Endothelial cell of umbilical vein (primary cell): ENCODE measurements around the gene EAPP. TPM values are rescaled to one million over a fixed set of nuclear protein-coding genes. Genes with fewer than 3 reads are reported as not detected.

Source experiments
- BruUV-seq: library from RNA; stranded (reverse); fragments of 400-500 nt; replicated peaks from 2 replicates; lab custom pipeline; 2021; lab: Mats Ljungman, UMichigan
- CTCF ChIA-PET: fragments of 300-600, 350-600 bp; sonication (Branson Sonifier 250); formaldehyde crosslinking; loops from one replicate; lab custom pipeline; 2021; ENCODE audit warnings: antibody characterized with exemption, inconsistent platforms; lab: Charles Lee
- POLR2A ChIA-PET: fragments of 300-600, 350-600 bp; sonication (Branson Sonifier 250); formaldehyde crosslinking; loops from one replicate; lab custom pipeline; 2021; ENCODE audit warnings: antibody characterized with exemption, inconsistent platforms; lab: Charles Lee
- DNase-seq: peaks from one replicate; pipeline ENCODE4 v3.0.0-alpha.2; 2011; ENCODE audit warnings: low read depth, low spot score
- FAIRE-seq: peaks from 2 replicates; lab custom pipeline; 2011; peaks lifted over from hg19 to GRCh38; lab: Jason Lieb, UNC
- H2AFZ ChIP-seq: 2 replicates; pipeline ENCODE4 v1.6.0; 2012; ENCODE audit warnings: low read depth, low read length, control low read depth, inconsistent platforms
- H3K27ac ChIP-seq: 2 replicates; pipeline ENCODE4 v1.5.1; 2011; ENCODE audit warnings: low read depth, mild to moderate bottlenecking, control low read depth, low read length, moderate library complexity; ENCODE audit not compliant: insufficient read depth
- H3K27me3 ChIP-seq, 2 experiments: 2 replicates each; pipeline versions ENCODE4 v1.6.0 to v1.6.1; 2011; ENCODE audit warnings: low read length in 2 of 2, mixed read lengths in 1 of 2; ENCODE audit not compliant: control insufficient read depth in 2 of 2, insufficient read depth in 2 of 2
- H3K36me3 ChIP-seq, 2 experiments: 2 replicates in 1 of 2; 3 replicates in 1 of 2; pipeline ENCODE4 v1.5.1; 2011; ENCODE audit warnings: low read length in 2 of 2, mild to moderate bottlenecking in 1 of 2, moderate library complexity in 1 of 2; ENCODE audit not compliant: control insufficient read depth in 2 of 2, insufficient read depth in 2 of 2; ENCODE audit errors: extremely low read depth in 1 of 2
- H3K4me1 ChIP-seq: 3 replicates; pipeline ENCODE4 v1.5.1; 2011; ENCODE audit warnings: mild to moderate bottlenecking, low read length; ENCODE audit not compliant: control insufficient read depth, insufficient read depth; ENCODE audit errors: extremely low read depth
- H3K4me2 ChIP-seq: 2 replicates; pipeline ENCODE4 v1.6.1; 2011; ENCODE audit warnings: low read length, control low read depth, mixed read lengths; ENCODE audit not compliant: insufficient read depth
- H3K4me3 ChIP-seq, 3 experiments: fragments of 200-600 bp in 1 of 3; sonication (generic), shearing (Covaris generic) in 1 of 3; replicated peaks in 1 of 3; 2 replicates each; pipeline ENCODE4 v1.5.1; 2011 to 2016; ENCODE audit warnings: control low read depth in 3 of 3, low read length in 3 of 3, mild to moderate bottlenecking in 2 of 3, inconsistent platforms in 1 of 3, low read depth in 1 of 3, moderate library complexity in 1 of 3; ENCODE audit not compliant: insufficient read depth in 1 of 3
- H3K79me2 ChIP-seq: 2 replicates; pipeline ENCODE4 v1.6.0; 2012; ENCODE audit warnings: low read length, inconsistent platforms; ENCODE audit not compliant: control insufficient read depth, insufficient read depth
- H3K9ac ChIP-seq: replicated peaks from 2 replicates; pipeline ENCODE3; 2011; ENCODE audit warnings: low read length, control low read depth; ENCODE audit not compliant: insufficient read depth; ENCODE audit errors: extremely low read depth
- H3K9me1 ChIP-seq: replicated peaks from 3 replicates; pipeline ENCODE4 v1.6.0; 2011; ENCODE audit warnings: mild to moderate bottlenecking, low read length; ENCODE audit not compliant: control insufficient read depth, insufficient read depth; ENCODE audit errors: extremely low read depth
- H3K9me3 ChIP-seq: replicated peaks from 2 replicates; pipeline ENCODE4 v1.5.1; 2012; ENCODE audit warnings: low read length, inconsistent platforms; ENCODE audit not compliant: control insufficient read depth, insufficient read depth
- H4K20me1 ChIP-seq: replicated peaks from 2 replicates; pipeline ENCODE3; 2011; ENCODE audit warnings: mild to moderate bottlenecking, low read length; ENCODE audit not compliant: control insufficient read depth, insufficient read depth; ENCODE audit errors: extremely low read depth
- CTCF ChIP-seq, 2 donors: IDR thresholded peaks; 1 replicate in 1 of 2; 2 replicates in 1 of 2; pipeline ENCODE4 v1.5.1; 2011; ENCODE audit warnings: low read length in 2 of 2, mild to moderate bottlenecking in 2 of 2, moderate library complexity in 2 of 2, control low read depth in 1 of 2, inconsistent platforms in 1 of 2, low read depth in 1 of 2; ENCODE audit not compliant: insufficient read depth in 1 of 2; ENCODE audit errors: extremely low read depth in 1 of 2
- EZH2 ChIP-seq: IDR thresholded peaks from 2 replicates; pipeline ENCODE4 v1.6.1; 2012; ENCODE audit warnings: borderline replicate concordance, low read depth, mild to moderate bottlenecking, moderate library complexity, low read length, inconsistent platforms; ENCODE audit not compliant: severe bottlenecking
- FOS ChIP-seq: IDR thresholded peaks from 2 replicates; pipeline ENCODE4 v1.6.1; 2011; ENCODE audit warnings: mild to moderate bottlenecking, low read length, moderate library complexity, borderline replicate concordance; ENCODE audit not compliant: insufficient read depth
- GATA2 ChIP-seq: IDR thresholded peaks from 2 replicates; pipeline ENCODE4 v1.7.0; 2011; ENCODE audit warnings: low read depth, mild to moderate bottlenecking, moderate library complexity, mixed read lengths, low read length; ENCODE audit not compliant: insufficient read length, insufficient read depth
- JUN ChIP-seq: IDR thresholded peaks from 2 replicates; pipeline ENCODE4 v1.6.1; 2011; ENCODE audit warnings: borderline replicate concordance, low read depth; ENCODE audit not compliant: insufficient read length, insufficient read depth
- MAX ChIP-seq: IDR thresholded peaks from 2 replicates; pipeline ENCODE4 v1.6.1; 2011; ENCODE audit not compliant: insufficient read depth, insufficient read length
- MYC ChIP-seq: IDR thresholded peaks from one replicate; pipeline ENCODE4 v1.6.1; 2011; ENCODE audit warnings: mild to moderate bottlenecking, low read depth, low read length
- POLR2AphosphoS5 ChIP-seq: IDR thresholded peaks from 2 replicates; pipeline ENCODE4 v1.6.1; 2012; ENCODE audit warnings: low read depth, mild to moderate bottlenecking, control low read depth, low read length, moderate library complexity; ENCODE audit not compliant: insufficient read depth
- dilution Hi-C: fragments of 300-500 bp; cut with MboI; formaldehyde crosslinking; loops from one replicate; pipeline ENCODE4 v1.15.0; 2019; ENCODE audit warnings: low sequenced_read_pairs; ENCODE audit not compliant: extremely low pct_ligation_motif_present
- intact Hi-C: fragments of 100-400 bp; cut with micrococcal nuclease; formaldehyde crosslinking; loops from one replicate; pipeline ENCODE4 v1.10.0; 2022
- polyA plus RNA-seq, 4 experiments: library from polyadenylated mRNA; depleted of rRNA in 3 of 4; stranded (reverse) in 3 of 4; unstranded in 1 of 4; fragments of >200 nt; gene quantifications; 2 replicates each; pipeline versions ENCODE4 v1.2.1 to v1.2.3, GENCODE V29; 2011 to 2012; ENCODE audit warnings: missing spikeins in 1 of 4
- total RNA-seq: library from RNA; stranded (reverse); gene quantifications from 2 replicates; pipeline ENCODE4 v1.2.3, GENCODE V29; 2021

EAPP gene
- total and polyA plus RNA-seq, 2 donors (not counting 3 experiments of a cell fraction or from before 2014, with no cell fraction given): 16.6 to 22.2 TPM

- Histone ChIP-seq H3K27ac (peak overlapping the region; percentile 32), H3K36me3 (no peaks in the 10 kb centered on the region), H4K20me1 (no peaks in the 10 kb centered on the region), H3K9ac (no peak overlapping the region), H3K27me3 (no peaks in the 10 kb centered on the region), H3K79me2 (no peaks in the 10 kb centered on the region), H3K4me2 (peak overlapping the region; percentile 31), H3K4me3 (no peak overlapping the region), H3K4me1 (peaks cover 17% of the 10 kb centered on the region), H3K9me3 (no peaks in the 10 kb centered on the region), H3K9me1 (no peaks in the 10 kb centered on the region), H2AFZ (peak overlapping the region; percentile 82)
- peak; percentile 60 for DNase-seq
- TF ChIP-seq EZH2 (no peak), JUN (no peak), MAX (no peak), GATA2 (no peak), MYC (no peak), FOS (no peak), CTCF (IDR thresholded peaks at IDR 0.05; ENCODE audit: extremely low read depth in 1 of 2, insufficient read depth in 1 of 2, low read depth in 1 of 2, low read length in 2 of 2) (no peak), POLR2AphosphoS5 (no peak)
- dilution Hi-C loops: no loop called here
- intact Hi-C loops: no loop called here
- peak; percentile 71 for FAIRE-seq
- ChIA-PET POLR2A (no interaction called here), CTCF (interaction anchor here (1.3 to 2.3 kb wide), 2 partner anchors 138 to 171 kb away, joined by 3 to 7 read pairs; no protein-coding TSS in a partner anchor)
- no TSS peak for BruUV-seq
Observed at GRCh38 chr14:34502545-34503225, 36.8 kb downstream of the EAPP start.
